Esophagus muscularis mucosa (tissue), 3 donors: ENCODE measurements around the gene ICE1.

ENCODE experiments used
- POLR2A ChIP-seq: fragments of 450-650 bp; IDR thresholded peaks from one replicate; pipeline ENCODE4 v1.6.1; 2017; ENCODE audit warnings: antibody characterized with exemption, moderate library complexity, mild to moderate bottlenecking, low read depth
- POLR2AphosphoS5 ChIP-seq, 2 donors: sonication (generic); formaldehyde crosslinking; IDR thresholded peaks; one replicate each; pipeline ENCODE4 v1.6.1; 2017; ENCODE audit warnings: antibody characterized with exemption in 2 of 2
- TF ChIP-seq, protein P1 (sequence below), 3 experiments: fragments of 200-600 bp in 2 of 3; fragments of 450-650 bp in 1 of 3; sonication (generic) in 2 of 3; IDR thresholded peaks; one replicate each; pipeline ENCODE4 v1.5.1; 2017 to 2019; ENCODE audit warnings: antibody characterized with exemption in 3 of 3, mild to moderate bottlenecking in 2 of 3, moderate library complexity in 1 of 3

DNA sequence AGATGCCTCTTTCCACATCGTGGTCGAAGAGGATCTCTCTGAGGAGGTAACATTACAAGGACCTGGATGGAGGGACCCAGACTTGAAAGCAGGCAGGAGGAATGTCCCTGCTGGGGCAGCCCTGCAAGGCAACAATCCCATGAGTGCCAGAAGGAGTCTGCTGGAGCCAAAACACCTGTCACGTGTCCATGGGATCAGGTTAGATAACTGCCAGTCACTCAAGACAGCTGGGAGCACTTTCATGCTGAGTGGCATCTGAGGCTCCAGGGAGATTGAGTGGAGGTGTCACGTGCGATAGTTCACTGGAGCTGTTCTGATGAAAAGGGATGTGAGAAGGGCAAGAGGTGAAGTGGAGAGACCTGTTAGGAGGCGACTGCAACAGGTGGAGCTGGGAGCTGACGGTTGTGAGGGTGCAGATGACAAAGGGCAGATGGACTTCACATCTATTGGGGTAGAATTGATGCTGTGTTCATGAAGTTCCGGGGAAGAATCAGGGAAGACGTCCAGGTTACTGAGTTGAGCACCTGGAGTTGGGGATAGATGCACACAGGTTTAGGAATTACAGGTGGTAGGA lies 68.4 kb downstream of the ICE1 start:
- TF ChIP-seq POLR2A (no peak), POLR2AphosphoS5 (IDR thresholded peaks at IDR 0.05) (no peak)
- TF ChIP-seq, protein P1, sequence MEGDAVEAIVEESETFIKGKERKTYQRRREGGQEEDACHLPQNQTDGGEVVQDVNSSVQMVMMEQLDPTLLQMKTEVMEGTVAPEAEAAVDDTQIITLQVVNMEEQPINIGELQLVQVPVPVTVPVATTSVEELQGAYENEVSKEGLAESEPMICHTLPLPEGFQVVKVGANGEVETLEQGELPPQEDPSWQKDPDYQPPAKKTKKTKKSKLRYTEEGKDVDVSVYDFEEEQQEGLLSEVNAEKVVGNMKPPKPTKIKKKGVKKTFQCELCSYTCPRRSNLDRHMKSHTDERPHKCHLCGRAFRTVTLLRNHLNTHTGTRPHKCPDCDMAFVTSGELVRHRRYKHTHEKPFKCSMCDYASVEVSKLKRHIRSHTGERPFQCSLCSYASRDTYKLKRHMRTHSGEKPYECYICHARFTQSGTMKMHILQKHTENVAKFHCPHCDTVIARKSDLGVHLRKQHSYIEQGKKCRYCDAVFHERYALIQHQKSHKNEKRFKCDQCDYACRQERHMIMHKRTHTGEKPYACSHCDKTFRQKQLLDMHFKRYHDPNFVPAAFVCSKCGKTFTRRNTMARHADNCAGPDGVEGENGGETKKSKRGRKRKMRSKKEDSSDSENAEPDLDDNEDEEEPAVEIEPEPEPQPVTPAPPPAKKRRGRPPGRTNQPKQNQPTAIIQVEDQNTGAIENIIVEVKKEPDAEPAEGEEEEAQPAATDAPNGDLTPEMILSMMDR (IDR thresholded peaks at IDR 0.05), result no peak
